Glomerular visceral epithelial cell (primary cell): ENCODE measurements around the gene ATP9B.

Experiments
- DNase-seq: peaks from one replicate; pipeline ENCODE4 v3.0.0-alpha.2; 2016; ENCODE audit errors: extremely low spot score

Gene ATP9B

GRCh38 chr18:79380816-79381806 is 311.9 kb downstream of the ATP9B start:
- DNase-seq, result peak; percentile 60

DNA sequence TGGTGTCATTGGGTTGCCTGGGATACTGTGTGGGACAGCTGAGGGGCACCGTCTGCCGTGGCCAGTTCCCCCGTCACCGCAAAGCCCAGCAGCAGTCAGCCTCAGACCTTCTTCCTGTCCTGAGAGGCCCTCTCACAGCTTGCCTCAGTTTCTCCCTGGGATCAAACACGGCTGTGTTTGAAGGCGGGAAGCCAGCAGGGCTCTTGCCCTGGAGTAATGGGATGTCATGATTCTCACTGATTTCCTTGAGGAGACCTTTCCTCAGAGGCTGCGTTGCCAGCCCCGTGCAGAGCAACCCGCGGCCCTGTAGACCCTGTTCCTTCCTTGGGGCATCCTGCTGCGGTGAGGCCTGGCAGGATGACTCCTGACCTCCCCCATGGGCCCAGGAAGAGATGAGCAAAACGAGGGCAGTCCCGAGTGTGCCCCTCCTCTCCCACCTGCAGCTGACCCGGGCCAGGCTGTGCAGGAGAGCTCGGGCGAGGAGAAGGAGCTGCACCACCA is 312.7 kb downstream of the ATP9B start:
- no peak for DNase-seq

DNA sequence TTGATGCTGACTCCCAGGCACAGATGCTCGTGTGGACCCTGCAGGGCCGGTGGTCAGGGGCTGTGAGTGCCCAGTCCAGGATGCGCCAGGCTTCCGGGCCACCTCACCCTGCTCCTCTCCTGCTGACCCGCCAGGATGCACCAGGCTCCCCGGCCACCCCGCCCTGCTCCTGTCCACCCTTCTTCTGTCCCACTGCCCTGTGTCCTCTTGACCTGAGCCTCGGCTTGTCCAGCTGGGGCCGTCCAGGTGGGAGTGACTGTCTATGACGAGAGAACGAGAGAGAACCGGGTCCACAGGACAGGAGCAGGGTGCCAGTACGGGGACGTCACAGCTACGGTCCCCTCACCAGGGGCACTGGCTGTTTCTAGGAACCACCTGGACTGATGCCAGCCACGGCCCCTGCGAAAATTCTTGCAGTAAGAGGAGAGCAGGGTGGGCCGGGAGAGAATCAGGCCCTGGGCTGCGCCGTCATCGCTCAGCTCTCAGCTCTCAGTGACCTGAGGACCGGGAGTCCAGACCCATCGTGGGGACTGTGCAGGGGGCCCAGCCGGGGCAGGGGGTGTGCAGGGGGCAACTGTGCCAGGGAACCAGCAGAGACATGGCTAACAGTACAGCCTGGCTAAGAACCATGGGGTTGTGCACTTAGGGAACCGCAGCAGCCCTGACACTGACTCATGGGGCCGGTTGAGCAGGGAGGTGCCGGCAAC is 313.6 kb downstream of the ATP9B start:
- no peak for DNase-seq

DNA sequence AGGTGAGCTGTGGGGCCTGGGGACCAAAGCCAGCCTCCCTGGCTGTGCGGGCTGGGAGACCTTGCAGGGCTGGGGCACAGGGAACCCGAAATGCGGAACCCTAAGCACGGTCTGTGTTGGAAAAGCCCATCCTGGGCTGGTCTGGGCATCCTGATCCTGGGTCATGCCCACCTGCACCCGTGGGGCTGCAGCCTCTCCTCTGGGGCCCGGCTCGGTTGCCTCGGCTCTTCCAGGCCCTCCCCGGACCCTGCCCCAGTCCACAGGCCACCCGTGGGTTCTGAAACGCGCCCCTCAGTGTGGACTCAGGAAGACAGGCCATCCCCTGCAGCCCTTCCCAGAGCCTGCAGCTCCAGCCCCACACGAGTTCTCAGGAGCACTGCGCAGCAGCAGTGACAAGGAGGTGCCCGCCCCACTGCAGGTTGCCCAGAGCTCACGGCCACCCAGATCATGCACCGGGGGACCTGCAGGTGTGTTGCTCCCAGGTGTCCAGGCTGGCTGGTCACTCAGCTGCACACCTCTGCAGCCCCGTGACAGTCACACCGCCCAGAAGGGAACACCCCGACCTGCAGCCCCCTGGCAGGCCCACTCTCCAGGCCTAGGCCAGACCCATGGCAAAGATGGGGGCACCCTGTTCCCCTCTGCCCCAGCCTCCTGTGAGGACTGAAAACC is 314.3 kb downstream of the ATP9B start:
- DNase-seq, result no peak

DNA sequence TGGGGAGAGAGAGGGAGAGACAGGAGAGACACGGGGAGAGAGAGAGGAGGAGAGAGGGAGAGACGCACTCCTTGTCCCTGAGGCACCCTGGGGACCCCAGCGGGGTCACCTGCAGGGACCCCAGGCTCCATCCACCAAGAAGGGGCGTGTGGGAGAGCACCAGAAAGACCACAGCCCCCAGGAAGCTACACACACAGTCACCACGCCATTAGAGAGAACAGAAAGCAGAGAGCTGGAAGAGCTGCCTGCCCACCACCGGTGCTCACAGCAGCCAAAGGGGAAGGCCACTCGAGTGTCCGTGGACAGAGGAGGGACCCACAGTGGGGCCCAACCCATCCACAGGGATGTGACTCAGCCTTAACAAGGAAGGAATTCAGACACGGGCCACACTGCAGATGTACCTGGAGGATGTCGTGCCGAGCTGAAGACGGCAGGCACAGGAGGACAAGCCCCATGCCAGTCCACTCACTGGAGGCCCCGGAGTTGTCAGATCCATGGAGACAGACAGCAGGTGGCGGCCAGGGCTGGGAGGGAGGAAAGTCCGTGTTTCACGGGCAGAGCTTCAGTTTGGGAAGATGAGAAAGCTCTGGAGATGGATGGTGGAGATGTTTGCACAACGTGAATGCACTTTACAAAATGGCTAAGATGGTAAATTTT is 315.1 kb downstream of the ATP9B start:
- DNase-seq, result peak; percentile 24

DNA sequence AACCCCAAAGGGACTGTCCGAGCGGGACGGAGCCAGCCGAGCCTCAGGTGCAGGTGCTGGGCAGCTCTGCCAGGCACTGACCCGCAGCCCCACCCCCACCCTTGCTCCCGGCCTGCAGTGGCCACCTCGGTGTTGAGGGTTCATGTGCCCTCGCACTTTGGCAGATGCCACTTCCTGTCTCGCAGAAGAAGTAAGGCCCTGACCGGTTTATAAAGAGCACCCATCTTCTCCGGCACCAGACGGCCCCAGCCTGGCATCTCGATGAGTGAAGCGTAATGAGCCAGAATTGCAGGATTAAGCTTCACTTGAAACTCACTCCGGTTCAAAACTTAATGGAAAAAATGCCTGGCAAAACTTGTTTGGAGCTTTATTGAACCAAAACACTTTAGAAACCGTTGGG is 315.6 kb downstream of the ATP9B start:
- no peak for DNase-seq

DNA sequence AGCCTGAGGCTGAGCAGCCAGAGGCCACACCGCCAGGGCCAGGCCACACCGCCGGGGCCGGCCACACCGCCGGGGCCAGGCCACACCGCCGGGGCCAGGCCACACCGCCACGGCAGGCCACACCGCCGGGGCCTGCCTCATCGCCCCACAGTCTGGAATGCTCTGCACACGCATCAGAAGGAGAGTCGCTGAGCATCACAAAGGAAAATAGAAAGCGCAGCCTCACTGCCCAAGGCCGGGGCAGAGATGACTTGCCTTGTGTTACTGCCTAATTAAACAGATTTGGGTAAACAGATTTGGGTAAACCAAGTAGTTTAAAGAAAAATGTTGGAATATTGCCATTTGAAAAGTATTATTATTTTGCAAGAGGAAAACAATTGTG is 316.1 kb downstream of the ATP9B start:
- no peak for DNase-seq

- DNase-seq, result no peak
Measured at GRCh38 chr18:79385708-79386341, 316.6 kb downstream of the ATP9B start.

DNA sequence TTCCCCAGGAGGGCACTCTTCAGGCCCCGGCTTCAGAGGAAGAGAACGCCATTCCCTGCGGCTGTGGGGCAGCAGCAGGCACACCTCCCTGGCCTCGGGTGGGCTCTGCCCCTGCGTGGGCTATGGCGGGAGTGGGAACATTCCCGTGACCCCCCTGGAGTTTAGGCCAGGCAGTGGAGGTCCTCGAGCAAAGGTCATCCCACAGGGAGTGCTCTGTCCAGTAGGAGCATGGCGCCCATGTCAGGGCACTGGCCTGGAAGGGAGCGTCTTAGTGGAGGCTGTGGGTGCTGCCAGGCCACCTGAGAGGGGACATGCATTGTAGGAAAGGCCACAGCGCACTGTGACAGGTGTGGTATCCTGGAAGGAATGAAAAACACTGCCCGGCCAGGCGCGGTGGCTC is 317.4 kb downstream of the ATP9B start:
- DNase-seq, result no peak

- DNase-seq, result no peak
Measured at GRCh38 chr18:79387214-79387613, 318.0 kb downstream of the ATP9B start.

DNA sequence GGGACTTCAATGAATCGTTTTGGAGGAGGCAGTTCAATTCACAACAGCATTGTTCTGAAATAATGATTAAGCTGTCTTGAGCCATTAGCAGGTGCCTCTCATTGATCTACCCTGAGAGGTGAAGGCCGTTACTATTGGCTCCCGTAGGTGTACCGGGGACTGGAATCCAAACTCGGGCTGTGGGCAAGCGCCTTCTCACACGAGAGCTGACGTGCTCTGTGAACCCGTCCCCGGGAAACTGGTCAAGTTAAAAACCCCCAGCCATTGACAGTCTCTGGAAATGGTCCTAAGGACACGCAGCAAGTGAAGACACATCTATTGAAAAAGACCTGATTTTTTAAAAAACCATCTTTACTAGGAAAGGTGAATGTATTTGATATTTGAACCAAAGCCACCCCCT is 318.4 kb downstream of the ATP9B start:
- no peak for DNase-seq

DNA sequence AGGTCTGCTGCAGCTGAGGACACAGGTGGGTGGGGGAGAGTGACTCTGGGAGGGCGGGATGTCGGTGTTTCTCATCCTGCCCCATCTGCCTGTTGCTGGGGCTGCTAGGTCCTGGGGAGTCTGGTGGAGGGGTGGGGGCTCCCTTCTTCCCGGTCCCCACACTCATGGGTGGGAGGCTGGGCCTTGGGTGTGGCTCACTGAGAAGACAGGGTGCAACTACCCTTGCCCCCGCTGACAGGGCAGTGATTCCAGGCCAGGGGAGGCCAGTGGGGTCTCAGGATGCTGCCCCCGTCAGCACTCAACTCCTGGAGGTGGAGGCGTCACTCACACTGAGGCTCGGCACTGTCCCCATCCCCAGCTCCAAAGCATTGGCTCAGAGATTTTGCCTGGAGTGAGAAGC is 318.8 kb downstream of the ATP9B start:
- DNase-seq, result no peak

GRCh38 chr18:79389689-79390088 is 320.5 kb downstream of the ATP9B start:
- no peak for DNase-seq

DNA sequence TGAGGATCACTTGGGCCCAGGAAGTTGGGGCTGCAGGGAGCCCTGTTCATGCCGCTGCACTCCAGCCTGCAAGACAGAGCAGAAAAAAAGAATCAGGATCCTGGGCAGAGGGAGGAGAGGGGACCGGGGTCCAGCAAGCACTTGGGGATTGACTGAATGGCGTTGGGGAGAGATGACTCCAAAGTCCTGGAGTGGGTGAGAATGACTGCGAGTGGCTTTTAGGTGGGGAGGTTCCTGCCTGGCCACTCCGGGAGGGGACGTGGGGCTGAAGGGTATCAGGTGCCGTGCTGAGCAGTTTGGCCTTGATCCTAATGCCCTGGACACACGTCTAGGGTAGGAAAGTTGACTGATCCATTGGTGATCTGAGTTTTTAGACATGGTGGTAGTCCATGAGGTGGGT is 323.0 kb downstream of the ATP9B start:
- no peak for DNase-seq

GRCh38 chr18:79393181-79393634 is 324.0 kb downstream of the ATP9B start:
- no peak for DNase-seq

DNA sequence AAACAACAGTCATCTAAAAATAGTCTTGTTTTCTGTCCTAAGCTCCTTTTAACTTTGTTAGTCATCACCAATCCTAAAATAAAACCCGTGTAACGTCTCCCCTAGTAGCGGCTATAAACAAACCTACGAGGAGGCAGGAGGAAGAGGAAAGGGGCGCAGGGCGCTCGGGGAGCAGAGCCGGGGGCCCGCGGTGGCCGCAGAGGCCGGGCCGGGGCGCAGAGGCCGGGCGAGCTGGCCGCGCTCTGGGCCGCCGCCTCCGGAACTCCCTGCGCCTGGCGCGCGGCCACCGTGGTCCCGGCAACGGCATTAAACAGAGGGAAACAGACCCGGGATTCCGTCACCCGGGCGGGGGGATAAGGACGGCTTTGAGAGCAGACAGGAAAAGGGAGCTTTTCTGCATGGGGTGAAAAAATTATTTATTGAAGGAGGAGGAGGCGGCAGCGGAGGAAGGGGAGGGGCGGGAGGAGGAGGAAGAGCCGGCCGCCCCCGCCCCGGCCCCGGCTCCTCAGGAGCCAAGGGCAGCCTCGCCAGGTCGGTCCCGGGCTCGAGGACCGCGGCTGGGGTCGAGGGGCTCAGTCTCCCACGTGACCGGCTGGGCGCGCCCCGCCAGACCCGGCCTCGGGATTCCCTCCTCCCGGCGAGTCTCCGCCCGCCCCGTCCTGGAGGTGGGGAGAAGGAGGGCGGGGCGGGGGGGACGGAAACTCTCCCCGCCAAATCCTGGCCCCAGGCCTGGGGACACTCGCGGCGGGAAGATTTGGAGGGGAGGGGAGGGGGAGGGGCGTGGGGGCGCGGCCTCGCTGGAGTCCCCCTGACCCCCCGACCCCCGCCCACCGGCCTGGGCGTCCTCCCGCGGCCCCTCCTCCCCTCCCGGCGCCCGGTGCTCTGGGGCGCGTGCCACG is 324.7 kb downstream of the ATP9B start:
- peak; percentile 88 for DNase-seq

DNA sequence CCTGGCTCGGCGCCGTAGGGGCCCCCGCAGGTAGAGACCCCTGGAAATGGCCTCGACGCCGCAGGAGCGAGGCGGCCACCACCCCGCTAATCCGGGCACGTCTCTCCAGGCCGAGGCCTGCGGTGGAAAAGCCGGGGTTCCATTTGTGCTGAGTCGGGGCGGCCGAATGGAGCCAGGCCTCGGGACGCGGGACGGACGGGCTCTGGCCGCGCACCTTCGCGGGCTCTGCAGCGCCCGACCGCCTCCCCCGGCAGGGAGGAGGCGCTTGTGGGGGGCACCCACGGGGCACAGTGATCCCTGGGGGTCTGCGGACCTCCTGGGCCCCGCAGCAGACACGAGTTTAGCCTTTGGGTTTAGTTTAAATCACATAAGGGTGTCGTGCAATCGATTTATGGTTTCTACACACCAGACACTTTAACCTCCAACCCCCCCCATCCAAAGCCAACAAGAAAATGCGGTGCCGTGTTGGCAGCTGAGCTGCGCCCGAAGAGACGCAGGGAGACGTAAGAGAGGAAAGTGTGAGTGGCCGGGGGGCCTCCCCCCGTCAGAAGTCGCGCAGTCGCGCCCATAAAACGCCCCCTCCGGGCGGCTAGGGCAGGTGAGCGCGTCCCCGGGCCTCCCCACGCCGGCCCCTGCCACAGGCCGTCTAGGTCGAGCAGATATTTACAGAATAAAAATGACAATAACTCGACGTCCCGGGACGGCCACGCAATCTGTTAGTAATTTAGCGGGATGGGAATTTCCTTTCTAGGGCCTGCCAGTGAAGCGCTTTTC is 325.5 kb downstream of the ATP9B start:
- DNase-seq, result no peak

GRCh38 chr18:79395308-79395640 is 326.1 kb downstream of the ATP9B start:
- DNase-seq, result no peak

DNA sequence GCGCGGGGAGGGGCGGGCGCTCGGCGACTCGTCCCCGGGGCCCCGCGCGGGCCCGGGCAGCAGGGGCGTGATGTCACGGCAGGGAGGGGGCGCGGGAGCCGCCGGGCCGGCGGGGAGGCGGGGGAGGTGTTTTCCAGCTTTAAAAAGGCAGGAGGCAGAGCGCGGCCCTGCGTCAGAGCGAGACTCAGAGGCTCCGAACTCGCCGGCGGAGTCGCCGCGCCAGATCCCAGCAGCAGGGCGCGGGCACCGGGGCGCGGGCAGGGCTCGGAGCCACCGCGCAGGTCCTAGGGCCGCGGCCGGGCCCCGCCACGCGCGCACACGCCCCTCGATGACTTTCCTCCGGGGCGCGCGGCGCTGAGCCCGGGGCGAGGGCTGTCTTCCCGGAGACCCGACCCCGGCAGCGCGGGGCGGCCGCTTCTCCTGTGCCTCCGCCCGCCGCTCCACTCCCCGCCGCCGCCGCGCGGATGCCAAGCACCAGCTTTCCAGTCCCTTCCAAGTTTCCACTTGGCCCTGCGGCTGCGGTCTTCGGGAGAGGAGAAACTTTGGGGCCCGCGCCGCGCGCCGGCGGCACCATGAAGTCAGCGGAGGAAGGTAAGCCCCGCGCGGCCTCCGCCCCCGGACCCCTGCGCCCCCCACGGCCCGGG is 326.7 kb downstream of the ATP9B start, which contains the start of gene NFATC1:
TSS of gene NFATC1 (plus strand) at position 170 of the 644 bp plus-strand sequence. CDS start at position 465, 295 bp downstream.
- peak; percentile 38 for DNase-seq
